K562 (cell line): ENCODE results near the gene RPL28. TPM values are rescaled to one million over a fixed set of nuclear protein-coding genes. Genes with fewer than 3 reads are reported as not detected.

Experiments
- CBFA2T3 ChIP-seq: fragments of 450-650 bp; IDR thresholded peaks from 2 replicates; pipeline ENCODE4 v1.6.1; 2017
- CXXC5 ChIP-seq: fragments of 250-450 bp; sonication (Bioruptor Pico); IDR thresholded peaks from 2 replicates; pipeline ENCODE4 v1.8.0; 2022; ENCODE audit warnings: inconsistent platforms, mild to moderate bottlenecking, moderate library complexity
- E2F1 ChIP-seq: sonication (generic); formaldehyde crosslinking; IDR thresholded peaks from 2 replicates; pipeline ENCODE4 v1.8.1; 2023; ENCODE audit warnings: mild to moderate bottlenecking, missing genetic modification reagents, moderate library complexity
- KDM5B ChIP-seq: fragments of 200-600 bp; sonication (generic); IDR thresholded peaks from 2 replicates; pipeline ENCODE4 v1.6.1; 2012; ENCODE audit warnings: low read depth, mild to moderate bottlenecking, moderate library complexity, low read length, control low read depth, inconsistent platforms; ENCODE audit not compliant: insufficient replicate concordance
- PHB ChIP-seq: fragments of 250-450 bp; sonication (Bioruptor Pico); IDR thresholded peaks from 2 replicates; pipeline ENCODE4 v1.5.0; 2021
- PHTF2 ChIP-seq: fragments of 250-450 bp; sonication (Bioruptor Pico); IDR thresholded peaks from 2 replicates; pipeline ENCODE4 v1.5.0; 2021; ENCODE audit warnings: mild to moderate bottlenecking
- RBFOX2 ChIP-seq: fragments of 200-400 bp; formaldehyde crosslinking; IDR thresholded peaks from 2 replicates; pipeline ENCODE4 v1.6.1; 2017; ENCODE audit warnings: low read depth, mild to moderate bottlenecking, low read length, moderate library complexity
- RBM17 ChIP-seq: fragments of 200-400 bp; formaldehyde crosslinking; IDR thresholded peaks from 2 replicates; pipeline ENCODE4 v1.6.1; 2017; ENCODE audit warnings: low read depth, mild to moderate bottlenecking, low read length, borderline replicate concordance
- REST ChIP-seq, 2 experiments: fragments of 450-650 bp; formaldehyde crosslinking in 1 of 2; IDR thresholded peaks; 2 replicates each; pipeline versions ENCODE4 v1.4.0 to v1.6.1; 2014 to 2020; ENCODE audit warnings: mild to moderate bottlenecking in 2 of 2, borderline replicate concordance in 1 of 2, low read depth in 1 of 2
- SMC3 ChIP-seq: conservative IDR thresholded peaks from 2 replicates; pipeline ENCODE4 v1.6.1; 2011; ENCODE audit warnings: low read depth, low read length, improper control_type of control experiment; ENCODE audit not compliant: insufficient read depth
- TCF7L2 ChIP-seq: fragments of 150-350 bp; IDR thresholded peaks from 2 replicates; pipeline ENCODE4 v1.6.1; 2016; ENCODE audit warnings: low read depth, mild to moderate bottlenecking, low read length, moderate library complexity
- ZNF282 ChIP-seq: sonication (generic); formaldehyde crosslinking; IDR thresholded peaks from 2 replicates; pipeline ENCODE4 v1.8.1; 2023; ENCODE audit warnings: missing genetic modification reagents
- ZNF311 ChIP-seq: fragments of 250-450 bp; sonication (Bioruptor Pico); IDR thresholded peaks from 2 replicates; pipeline ENCODE4 v1.4.0; 2020; ENCODE audit warnings: mild to moderate bottlenecking, moderate library complexity
- ZNF41 ChIP-seq: fragments of 250-450 bp; sonication (Bioruptor Pico); conservative IDR thresholded peaks from 2 replicates; pipeline ENCODE4 v1.4.0; 2020; ENCODE audit warnings: mild to moderate bottlenecking
- ZNF79 ChIP-seq: fragments of 250-450 bp; sonication (Bioruptor Pico); IDR thresholded peaks from 2 replicates; pipeline ENCODE4 v1.4.0; 2020; ENCODE audit warnings: low read depth, mild to moderate bottlenecking, moderate library complexity
- polyA plus RNA-seq, 8 experiments: library from polyadenylated mRNA; depleted of rRNA in 4 of 8; stranded (reverse) in 5 of 8; unstranded in 3 of 8; fragments of >200 nt; fragmentation: Nextera tagmentation in 2 of 8; fragmentation: Illumina TruSeq in 1 of 8; extraction: Ambion mirVana in 2 of 8; extraction: Trizol in 1 of 8; gene quantifications; 2 replicates each; pipeline versions ENCODE4 v1.2.1 to v1.2.3, GENCODE V29; 2011 to 2014; ENCODE audit warnings: inconsistent platforms in 1 of 8, missing spikeins in 1 of 8
- total RNA-seq, 7 experiments: library from RNA; depleted of rRNA in 6 of 7; stranded (reverse); fragments of >200 nt in 6 of 7; fragmentation: Illumina TruSeq in 2 of 7; extraction: Trizol in 2 of 7; gene quantifications; 2 replicates each; pipeline versions ENCODE4 v1.2.1 to v1.2.3, GENCODE V29; 2011 to 2021; ENCODE audit warnings: low replicate concordance in 1 of 7
- TF ChIP-seq, protein P1 (sequence below): fragments of 450-650 bp; IDR thresholded peaks from 2 replicates; pipeline ENCODE4 v1.6.1; 2016; ENCODE audit warnings: missing biosample characterization, missing genetic modification characterization

RPL28 gene
- total and polyA plus RNA-seq, 9 of the 15 experiments (the other 6 are each of a cell fraction or from before 2014, with no cell fraction given) = 124 to 3,106 (median 622) TPM

GRCh38 chr19:55407800-55408532 is 22.2 kb downstream of the RPL28 start (continued):
- TF ChIP-seq REST (IDR thresholded peaks at IDR 0.05; ENCODE audit: borderline replicate concordance) (peak; percentile 98), REST (CRISPR knock-in tag; IDR thresholded peaks at IDR 0.05; ENCODE audit: low read depth) (peak; percentile 14), RBFOX2 (peak; percentile 88), E2F1 (peak; percentile 99), ZNF41 (CRISPR knock-in tag) (no peak), CXXC5 (CRISPR knock-in tag) (peak; percentile 100), RBM17 (no peak), TCF7L2 (no peak), ZNF282 (CRISPR knock-in tag) (no peak), SMC3 (no peak), KDM5B (no peak), PHB (CRISPR knock-in tag) (no peak), ZNF79 (no peak), PHTF2 (CRISPR knock-in tag) (no peak), ZNF311 (CRISPR knock-in tag) (no peak), CBFA2T3 (no peak)
- TF ChIP-seq, protein P1, sequence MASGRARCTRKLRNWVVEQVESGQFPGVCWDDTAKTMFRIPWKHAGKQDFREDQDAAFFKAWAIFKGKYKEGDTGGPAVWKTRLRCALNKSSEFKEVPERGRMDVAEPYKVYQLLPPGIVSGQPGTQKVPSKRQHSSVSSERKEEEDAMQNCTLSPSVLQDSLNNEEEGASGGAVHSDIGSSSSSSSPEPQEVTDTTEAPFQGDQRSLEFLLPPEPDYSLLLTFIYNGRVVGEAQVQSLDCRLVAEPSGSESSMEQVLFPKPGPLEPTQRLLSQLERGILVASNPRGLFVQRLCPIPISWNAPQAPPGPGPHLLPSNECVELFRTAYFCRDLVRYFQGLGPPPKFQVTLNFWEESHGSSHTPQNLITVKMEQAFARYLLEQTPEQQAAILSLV (tag) = no peak
